ENCODE measurements around the gene DUSP2. TPM values are rescaled to one million over a fixed set of nuclear protein-coding genes. Genes with fewer than 3 reads are reported as not detected.

Gene DUSP2
- total and polyA plus RNA-seq, 10 of the 15 experiments (the other 5 are each of a cell fraction or from before 2014, with no cell fraction given): 9.7 to 212 (median 57.2) TPM

- TF ChIP-seq SMAD5 (IDR thresholded peaks at IDR 0.05; ENCODE audit: low read depth) (peak; percentile 73), SPI1 (IDR thresholded peaks at IDR 0.05; ENCODE audit: borderline replicate concordance, insufficient read depth, low read depth, low read length) (no peak), CHD2 (IDR thresholded peaks at IDR 0.05; ENCODE audit: borderline replicate concordance, low read depth, low read length) (peak; percentile 65; the same call in 1 of the 2 replicates), CREM (IDR thresholded peaks at IDR 0.05; ENCODE audit: low read depth) (peak; percentile 35; the same call in 1 of the 2 replicates), ELK1 (IDR thresholded peaks at IDR 0.05; ENCODE audit: low read depth, low read length) (no peak), FOS (IDR thresholded peaks at IDR 0.05; ENCODE audit: borderline replicate concordance, extremely low read depth, insufficient read length) (peak; percentile 13), IKZF2 (IDR thresholded peaks at IDR 0.05) (peak; percentile 95 to 97), BHLHE40 (IDR thresholded peaks at IDR 0.05; ENCODE audit: borderline replicate concordance in 1 of 2, low read depth in 2 of 2, low read length in 1 of 2) (peak in 1 of 2 experiments; percentile 78; a peak in 2 of 4 replicates), HSF1 (IDR thresholded peaks at IDR 0.05; ENCODE audit: low read depth, low read length) (no peak), NR2F1 (conservative IDR thresholded peaks at IDR 0.05) (peak; percentile 52), JUND (IDR thresholded peaks at IDR 0.05; ENCODE audit: low read depth, low read length) (no peak), ZNF687 (IDR thresholded peaks at IDR 0.05) (peak; percentile 89), E2F8 (IDR thresholded peaks at IDR 0.05; ENCODE audit: low read depth, partially characterized antibody) (no peak), MTA2 (IDR thresholded peaks at IDR 0.05; ENCODE audit: low read depth) (peak; percentile 53; the same call in 1 of the 2 replicates), ZBED1 (IDR thresholded peaks at IDR 0.05; ENCODE audit: borderline replicate concordance) (no peak), TCF12 (IDR thresholded peaks at IDR 0.05; ENCODE audit: low read depth, low read length) (0 out of 2 replicates have a peak, but pooled peaks have one; percentile 32), RAD21 (IDR thresholded peaks at IDR 0.05; ENCODE audit: insufficient read depth, low read depth, low read length) (peak; percentile 16; the same call in 1 of the 2 replicates)
- TF ChIP-seq, protein P1, sequence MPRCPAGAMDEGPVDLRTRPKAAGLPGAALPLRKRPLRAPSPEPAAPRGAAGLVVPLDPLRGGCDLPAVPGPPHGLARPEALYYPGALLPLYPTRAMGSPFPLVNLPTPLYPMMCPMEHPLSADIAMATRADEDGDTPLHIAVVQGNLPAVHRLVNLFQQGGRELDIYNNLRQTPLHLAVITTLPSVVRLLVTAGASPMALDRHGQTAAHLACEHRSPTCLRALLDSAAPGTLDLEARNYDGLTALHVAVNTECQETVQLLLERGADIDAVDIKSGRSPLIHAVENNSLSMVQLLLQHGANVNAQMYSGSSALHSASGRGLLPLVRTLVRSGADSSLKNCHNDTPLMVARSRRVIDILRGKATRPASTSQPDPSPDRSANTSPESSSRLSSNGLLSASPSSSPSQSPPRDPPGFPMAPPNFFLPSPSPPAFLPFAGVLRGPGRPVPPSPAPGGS (IDR thresholded peaks at IDR 0.05; ENCODE audit: borderline replicate concordance, insufficient read depth, low read depth, low read length, poor library complexity, severe bottlenecking): peak; percentile 78
Observed at GRCh38 chr2:96164459-96165184, 19.4 kb upstream of the DUSP2 start (continued).

All from GM12878 (cell line).